ENCODE data around the gene CTDP1.

Gene CTDP1

GRCh38 chr18:79705272-79705671, 25.7 kb downstream of the CTDP1 start:
- DNase-seq = no peak

DNA sequence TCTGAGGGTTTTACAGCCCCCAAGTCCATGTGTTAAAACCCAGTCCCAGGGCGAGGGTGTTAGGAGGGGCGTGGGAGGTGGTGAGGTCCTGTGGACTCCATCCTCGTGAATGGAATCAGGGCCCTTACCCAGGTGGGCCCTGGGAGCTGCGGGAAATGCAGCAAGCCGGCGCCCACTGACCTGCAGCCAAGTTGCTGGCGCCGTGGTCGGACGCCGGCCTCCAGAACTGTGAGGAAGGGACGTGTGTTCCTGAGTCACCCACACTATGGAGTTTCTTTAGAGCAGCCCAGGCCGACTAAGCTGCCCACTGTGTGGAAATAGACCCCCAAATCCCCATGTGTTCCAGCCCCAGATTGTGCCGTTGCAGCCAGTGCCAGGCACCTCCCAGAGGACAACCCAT, 26.4 kb downstream of the CTDP1 start:
- no peak for DNase-seq

- DNase-seq = no peak
These were observed 27.1 kb downstream of the CTDP1 start for GRCh38 chr18:79706658-79707057.

DNA sequence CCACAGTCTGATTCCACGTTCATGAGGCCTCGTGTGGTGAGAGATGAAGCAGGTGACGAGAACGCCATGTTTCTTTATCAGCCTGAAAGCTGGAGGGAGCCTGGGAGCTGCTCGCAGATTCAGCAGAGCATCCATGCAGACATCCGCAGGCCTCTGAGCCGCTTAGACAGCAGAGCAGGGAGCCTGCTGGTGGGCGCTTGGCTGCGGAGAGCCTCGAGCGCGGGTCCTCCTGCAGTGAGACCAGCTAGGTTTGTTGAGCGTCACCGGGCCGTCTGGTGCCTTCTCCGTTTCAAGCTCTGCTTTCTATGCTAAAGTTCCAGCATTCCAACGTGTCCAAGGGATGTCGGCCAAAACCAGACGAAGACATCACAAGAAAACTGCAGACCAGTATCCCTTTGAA, 27.6 kb downstream of the CTDP1 start:
- DNase-seq = no peak

DNA sequence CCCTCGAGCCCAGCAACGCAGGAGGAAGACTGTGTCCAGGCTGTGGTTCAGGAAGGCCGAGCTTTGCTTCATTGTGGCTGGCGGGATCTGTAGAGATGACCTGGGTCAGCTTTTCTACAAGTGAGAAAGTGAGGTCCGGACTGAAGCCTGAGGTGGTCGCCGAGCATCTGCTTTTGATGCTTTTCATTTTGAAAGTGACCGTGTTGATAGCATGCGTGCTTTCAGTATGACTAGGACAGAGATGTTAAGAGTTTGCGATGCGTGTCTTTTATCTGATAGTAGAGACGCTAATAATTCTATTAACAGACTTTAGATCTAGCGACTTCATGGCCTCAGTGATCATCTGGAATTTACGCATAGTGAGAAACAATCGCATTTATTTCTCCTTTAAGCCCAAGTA, 28.1 kb downstream of the CTDP1 start:
- no peak for DNase-seq

- no peak for DNase-seq
These were observed 28.8 kb downstream of the CTDP1 start for GRCh38 chr18:79708412-79708811.

DNA sequence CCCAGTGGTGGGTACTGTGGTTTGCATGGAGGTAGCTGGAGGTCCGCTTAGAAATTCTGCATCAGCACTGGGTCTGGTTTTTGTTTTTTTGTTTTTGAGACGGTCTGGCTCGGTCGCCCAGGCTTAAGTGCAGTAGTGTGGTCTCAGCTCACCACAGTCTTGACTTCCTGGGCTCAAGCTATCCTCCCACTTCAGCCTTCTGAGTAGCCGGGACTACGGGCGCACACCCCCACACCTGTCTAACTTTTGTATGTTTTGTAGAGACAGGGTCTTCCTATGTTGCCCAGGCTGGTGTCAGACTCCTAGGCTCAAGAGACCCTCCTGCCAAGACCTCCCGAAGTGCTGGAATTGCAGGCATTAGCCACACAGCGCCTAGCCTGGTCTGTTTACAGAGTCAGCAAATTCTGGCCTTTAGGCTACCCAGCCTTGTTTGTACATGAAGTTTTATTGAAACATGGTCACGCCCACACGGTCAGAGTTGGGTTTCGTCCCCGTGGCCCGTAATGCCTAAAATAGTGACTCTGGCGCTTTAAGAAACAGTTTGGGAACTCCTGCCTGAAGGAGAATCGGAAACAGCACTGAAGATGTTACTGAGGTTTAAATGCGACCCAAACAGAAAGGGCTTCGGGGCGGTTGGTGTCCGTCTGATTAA, 32.7 kb downstream of the CTDP1 start:
- DNase-seq = no peak

GRCh38 chr18:79713341-79713740, 33.7 kb downstream of the CTDP1 start:
- DNase-seq = no peak

- no peak for DNase-seq
These were observed 35.1 kb downstream of the CTDP1 start for GRCh38 chr18:79714531-79715240.

DNA sequence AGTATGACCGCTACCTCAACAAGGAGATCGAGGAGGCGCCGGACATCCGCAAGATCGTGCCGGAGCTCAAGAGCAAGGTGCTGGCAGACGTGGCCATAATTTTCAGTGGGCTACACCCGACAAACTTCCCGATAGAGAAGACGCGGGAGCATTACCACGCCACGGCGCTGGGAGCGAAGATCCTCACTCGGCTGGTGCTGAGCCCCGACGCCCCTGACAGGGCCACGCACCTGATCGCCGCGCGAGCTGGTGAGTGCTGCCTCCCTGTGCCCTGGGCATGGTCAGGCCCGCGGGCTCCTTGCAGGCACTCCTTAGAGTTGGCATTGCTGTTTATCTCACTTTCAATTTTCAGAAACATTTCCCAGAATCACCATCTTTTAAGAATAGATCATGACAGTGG, 35.7 kb downstream of the CTDP1 start:
- no peak for DNase-seq

GRCh38 chr18:79717059-79717458, 37.5 kb downstream of the CTDP1 start:
- DNase-seq = no peak

- no peak for DNase-seq
These were observed 38.0 kb downstream of the CTDP1 start for GRCh38 chr18:79717555-79718074.

GRCh38 chr18:79718126-79718525, 38.5 kb downstream of the CTDP1 start:
- no peak for DNase-seq

DNA sequence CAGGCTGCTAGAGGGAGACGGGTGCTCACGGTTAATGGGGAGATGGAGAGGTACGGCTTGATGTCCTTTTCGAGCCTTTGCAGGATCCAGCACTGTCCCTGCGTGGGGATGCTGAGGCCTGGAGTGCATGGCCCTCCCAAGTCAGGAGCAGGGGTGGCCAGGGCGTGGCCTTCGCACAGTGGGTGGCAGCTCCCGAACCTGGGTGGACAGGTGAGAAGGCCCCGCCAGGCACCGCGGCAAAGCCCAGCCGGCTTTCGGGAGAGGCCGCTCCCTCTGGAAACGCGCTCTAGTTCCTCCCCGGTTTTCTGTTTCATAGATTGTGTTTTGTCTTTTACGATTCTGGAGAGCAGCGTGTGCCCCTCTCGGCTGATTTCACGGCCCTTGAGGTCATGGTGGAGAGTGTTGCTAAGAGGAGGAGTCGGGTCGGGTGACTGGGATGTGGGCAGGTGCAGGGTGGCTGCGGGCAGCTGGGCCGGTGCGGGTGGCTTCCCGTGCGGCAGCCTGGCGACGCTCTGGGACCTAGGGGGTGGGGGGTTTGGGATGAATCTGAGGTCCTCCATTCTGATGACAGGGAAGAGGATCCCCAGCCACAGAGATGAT, 39.4 kb downstream of the CTDP1 start:
- DNase-seq = no peak

DNA sequence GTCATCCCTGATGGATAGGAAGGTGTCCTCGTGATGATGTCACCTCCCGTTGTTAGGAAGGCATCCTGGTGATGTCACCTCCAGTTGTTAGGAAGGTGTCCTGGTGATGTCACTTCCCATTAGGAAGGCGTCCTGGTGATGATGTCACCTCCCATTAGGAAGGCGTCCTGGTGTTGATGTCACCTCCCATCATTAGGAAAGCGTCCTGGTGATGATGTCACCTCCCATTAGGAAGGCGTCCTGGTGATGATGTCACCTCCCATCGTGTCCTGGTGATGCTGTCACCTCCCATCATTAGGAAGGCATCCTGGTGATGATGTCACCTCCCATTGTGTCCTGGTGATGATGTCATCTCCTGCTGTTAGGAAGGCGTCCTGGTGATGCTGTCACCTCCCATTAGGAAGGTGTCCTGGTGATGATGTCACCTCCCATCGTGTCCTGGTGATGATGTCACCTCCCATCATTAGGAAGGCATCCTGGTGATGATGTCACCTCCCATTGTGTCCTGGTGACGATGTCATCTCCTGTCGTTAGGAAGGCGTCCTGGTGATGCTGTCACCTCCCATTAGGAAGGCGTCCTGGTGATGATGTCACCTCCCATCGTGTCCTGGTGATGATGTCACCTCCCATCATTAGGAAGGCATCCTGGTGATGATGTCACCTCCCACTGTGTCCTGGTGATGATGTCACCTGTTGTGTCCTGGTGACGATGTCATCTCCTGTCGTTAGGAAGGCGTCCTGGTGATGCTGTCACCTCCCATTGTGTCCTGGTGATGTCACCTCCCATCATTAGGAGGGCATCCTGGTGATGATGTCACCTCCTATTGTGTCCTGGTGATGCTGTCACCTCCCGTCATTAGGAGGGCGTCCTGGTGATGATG, 40.1 kb downstream of the CTDP1 start:
- peak; percentile 16 for DNase-seq

DNA sequence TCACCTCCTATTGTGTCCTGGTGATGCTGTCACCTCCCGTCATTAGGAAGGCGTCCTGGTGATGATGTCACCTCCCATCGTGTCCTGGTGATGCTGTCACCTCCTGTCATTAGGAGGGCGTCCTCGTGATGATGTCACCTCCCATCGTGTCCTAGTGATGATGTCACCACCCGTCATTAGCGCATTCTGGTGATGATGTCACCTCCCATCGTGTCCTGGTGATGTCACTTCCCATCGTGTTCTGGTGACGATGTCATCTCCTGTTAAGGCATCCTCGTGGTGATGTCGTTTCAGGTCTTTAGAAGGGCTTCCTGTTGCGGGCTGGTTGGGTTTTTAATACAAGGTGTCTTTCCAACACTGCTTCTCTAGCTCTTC, 40.7 kb downstream of the CTDP1 start:
- DNase-seq = peak; percentile 5

DNA sequence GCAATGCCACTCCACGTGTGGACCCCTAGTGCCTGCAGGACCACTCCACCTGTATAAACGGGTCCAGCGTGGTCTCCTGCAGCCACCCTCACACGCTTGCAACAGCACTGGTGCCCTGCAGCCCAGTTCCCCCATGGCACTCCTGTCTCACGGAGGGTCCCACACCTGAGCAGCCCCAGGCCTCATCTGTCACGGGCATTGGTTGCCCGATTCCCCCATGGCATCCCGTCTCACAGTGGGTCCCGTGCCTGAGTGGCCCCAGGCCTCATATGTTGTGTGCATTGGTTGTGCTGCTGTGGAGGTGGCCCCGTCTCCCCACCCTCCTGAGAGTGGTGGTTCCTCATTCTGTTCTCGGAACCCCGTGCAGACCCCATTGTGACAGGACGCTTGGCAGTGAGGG, 43.4 kb downstream of the CTDP1 start:
- no peak for DNase-seq

GRCh38 chr18:79723628-79724027, 44.0 kb downstream of the CTDP1 start:
- DNase-seq = no peak

DNA sequence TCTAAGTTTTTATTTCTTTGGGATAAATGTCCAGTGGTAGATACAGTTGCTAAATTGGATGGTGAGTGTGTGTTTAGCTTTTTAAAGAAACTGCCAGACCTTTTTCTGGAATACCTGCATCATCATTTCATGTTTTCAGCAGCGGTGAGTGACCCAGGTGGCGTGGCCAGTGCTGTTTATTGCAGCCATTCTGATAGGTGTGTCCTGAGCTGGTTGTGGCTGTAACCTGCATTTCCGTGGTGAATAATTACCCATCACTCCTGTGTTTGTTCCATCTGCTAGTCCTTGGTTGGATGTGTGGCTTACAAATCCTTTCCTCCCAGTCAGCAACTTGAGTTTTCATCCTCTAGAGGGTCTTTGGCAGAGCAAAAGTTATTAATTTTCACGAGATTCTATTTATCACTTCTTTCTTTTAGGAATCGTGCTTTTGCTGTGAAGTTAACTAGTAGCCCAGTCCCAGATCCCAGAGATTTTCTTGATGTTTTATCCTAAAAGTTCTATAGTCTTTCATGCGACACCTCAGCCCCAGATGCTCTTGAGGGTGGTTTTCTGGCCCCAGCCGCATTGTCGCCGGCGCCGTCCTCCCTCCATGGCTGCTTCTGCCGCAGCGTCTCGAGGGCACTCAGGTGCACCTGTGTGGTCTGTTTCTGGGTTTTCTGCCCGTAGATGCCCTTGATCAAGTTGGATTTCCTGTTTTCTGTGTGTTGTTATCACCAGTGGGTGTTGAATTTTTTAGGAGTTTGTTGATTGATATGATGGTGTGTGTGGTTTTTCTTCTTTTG, 44.9 kb downstream of the CTDP1 start:
- DNase-seq = no peak

- DNase-seq = no peak
These were observed 45.9 kb downstream of the CTDP1 start for GRCh38 chr18:79725486-79725885.

- no peak for DNase-seq
These were observed 47.1 kb downstream of the CTDP1 start for GRCh38 chr18:79726721-79727120.

DNA sequence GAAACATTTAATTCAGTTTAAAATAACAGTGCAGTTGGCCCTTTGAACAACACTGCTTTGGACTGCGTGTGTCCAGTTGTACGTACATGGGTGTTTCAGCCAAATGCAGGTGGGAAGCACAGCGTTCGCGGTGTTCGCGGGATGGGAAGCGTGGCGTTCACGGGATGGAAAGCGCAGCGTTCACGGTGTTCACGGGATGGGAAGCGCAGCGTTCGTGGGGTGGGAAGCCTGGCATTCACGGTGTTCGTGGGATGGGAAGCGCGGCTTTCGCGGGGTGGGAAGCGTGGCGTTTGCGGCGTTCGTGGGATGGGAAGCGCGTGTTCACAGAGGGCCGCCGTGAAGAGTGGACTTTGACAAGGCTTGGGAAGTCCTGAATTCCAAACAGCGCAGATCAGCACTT, 47.6 kb downstream of the CTDP1 start:
- DNase-seq = no peak

Data from fibroblast of skin of back (primary cell).